Gastrocnemius medialis (tissue), 4 donors: ENCODE data around the gene MFSD6L.

Source experiments
- POLR2A ChIP-seq, 2 donors: fragments of 450-650 bp; IDR thresholded peaks; one replicate each; pipeline ENCODE4 v1.6.1; 2017; ENCODE audit warnings: antibody characterized with exemption in 2 of 2, mild to moderate bottlenecking in 2 of 2, moderate library complexity in 2 of 2
- TF ChIP-seq, protein P1 (sequence below), 5 experiments: fragments of 450-650 bp in 3 of 5; fragments of 200-600 bp in 2 of 5; sonication (generic) in 2 of 5; IDR thresholded peaks in 4 of 5; conservative IDR thresholded peaks in 1 of 5; 1 replicate in 4 of 5; 2 replicates in 1 of 5; pipeline ENCODE4 v1.5.1; 2016 to 2019; ENCODE audit warnings: antibody characterized with exemption in 5 of 5, mild to moderate bottlenecking in 3 of 5, moderate library complexity in 3 of 5

DNA sequence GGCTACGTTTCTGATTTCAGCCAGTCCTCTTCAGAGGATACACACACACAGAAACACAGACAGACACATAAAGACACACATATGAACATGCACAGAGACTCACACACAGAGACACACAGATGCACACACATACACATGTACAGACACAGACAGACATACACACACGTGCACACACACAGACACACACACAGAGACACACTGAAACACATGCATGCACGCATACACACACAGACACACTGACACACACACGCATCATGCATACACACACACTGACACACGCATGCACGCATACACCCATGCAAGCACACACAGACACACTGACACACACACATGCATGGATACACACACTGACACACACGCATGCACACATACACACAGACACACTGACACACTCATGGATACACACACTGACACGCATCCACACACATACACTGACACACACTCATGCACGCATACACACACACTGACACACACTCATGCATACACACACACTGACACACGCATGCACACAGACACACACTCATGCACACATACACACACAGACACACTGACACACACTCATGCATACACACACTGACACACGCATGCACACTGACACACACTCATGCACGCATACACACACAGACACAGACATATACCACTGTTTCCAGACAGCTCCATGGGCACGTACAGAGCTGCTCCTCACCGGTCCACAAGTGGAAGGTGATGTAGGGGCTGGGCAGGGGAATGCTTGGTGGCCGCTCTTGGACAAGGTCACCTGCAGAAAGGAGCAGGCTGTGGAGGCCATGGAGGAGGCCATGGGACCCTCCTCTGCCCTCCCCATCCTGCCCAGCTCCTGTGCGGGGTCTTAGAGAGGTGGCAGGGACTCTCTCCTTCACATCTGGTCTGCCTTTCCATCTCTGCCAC, 30.1 kb upstream of the MFSD6L start:
- TF ChIP-seq, protein P1, sequence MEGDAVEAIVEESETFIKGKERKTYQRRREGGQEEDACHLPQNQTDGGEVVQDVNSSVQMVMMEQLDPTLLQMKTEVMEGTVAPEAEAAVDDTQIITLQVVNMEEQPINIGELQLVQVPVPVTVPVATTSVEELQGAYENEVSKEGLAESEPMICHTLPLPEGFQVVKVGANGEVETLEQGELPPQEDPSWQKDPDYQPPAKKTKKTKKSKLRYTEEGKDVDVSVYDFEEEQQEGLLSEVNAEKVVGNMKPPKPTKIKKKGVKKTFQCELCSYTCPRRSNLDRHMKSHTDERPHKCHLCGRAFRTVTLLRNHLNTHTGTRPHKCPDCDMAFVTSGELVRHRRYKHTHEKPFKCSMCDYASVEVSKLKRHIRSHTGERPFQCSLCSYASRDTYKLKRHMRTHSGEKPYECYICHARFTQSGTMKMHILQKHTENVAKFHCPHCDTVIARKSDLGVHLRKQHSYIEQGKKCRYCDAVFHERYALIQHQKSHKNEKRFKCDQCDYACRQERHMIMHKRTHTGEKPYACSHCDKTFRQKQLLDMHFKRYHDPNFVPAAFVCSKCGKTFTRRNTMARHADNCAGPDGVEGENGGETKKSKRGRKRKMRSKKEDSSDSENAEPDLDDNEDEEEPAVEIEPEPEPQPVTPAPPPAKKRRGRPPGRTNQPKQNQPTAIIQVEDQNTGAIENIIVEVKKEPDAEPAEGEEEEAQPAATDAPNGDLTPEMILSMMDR (IDR thresholded peaks at IDR 0.05 in 4 of 5, conservative IDR thresholded peaks at IDR 0.05 in 1 of 5): no peak
- no peak for TF ChIP-seq POLR2A (IDR thresholded peaks at IDR 0.05)
